Measurements from ENCODE around the gene CAPG. TPM values are rescaled to one million over a fixed set of nuclear protein-coding genes. Genes with fewer than 3 reads are reported as not detected.
A peak's percentile ranks its signal among the peaks of the same experiment; 100 is the strongest.

Gene CAPG
- total RNA-seq, 5 donors from 2014 or later (not counting 1 experiment from before 2014, with no cell fraction given), result 30.1 to 71.7 (median 41.2) TPM

- WGBS (ENCODE audit: insufficient coverage), result 70% methylated on average over 2 of the region's 3 CpGs
Observed at GRCh38 chr2:85427300-85427835, 17.2 kb upstream of the CAPG start.

GRCh38 chr2:85425588-85425987 lies 15.4 kb upstream of the CAPG start:
- Histone ChIP-seq H3K36me3 (ENCODE audit: control insufficient read depth in 2 of 2, extremely low read depth in 1 of 2, insufficient read depth in 1 of 2, low read length in 1 of 2) (no peaks in the 10 kb centered on the region), H3K27ac (ENCODE audit: low read length) (no peak overlapping the region), H3K4me1 (ENCODE audit: control insufficient read depth in 1 of 2, extremely low read depth in 1 of 2, insufficient read depth in 2 of 2, low read length in 2 of 2) (peaks cover 0 to 7% of the 10 kb centered on the region in 2 experiments), H3K9me3 (no peaks in the 10 kb centered on the region), H3K27me3 (replicated peaks in 1 of 2; ENCODE audit: control insufficient read depth in 2 of 2, extremely low read depth in 1 of 2, insufficient read depth in 2 of 2, low read length in 1 of 2) (no peaks in the 10 kb centered on the region), H3K4me3 (ENCODE audit: control insufficient read depth in 1 of 2, extremely low read depth in 1 of 2, low read length in 1 of 2) (no peak overlapping the region)
- Mint-ChIP-seq H3K4me1 (peaks cover 3 to 11% (median 6%) of the 10 kb centered on the region in 3 donors), H3K27ac (no peak overlapping the region), H3K4me3 (no peak overlapping the region), H3K36me3 (no peaks in the 10 kb centered on the region), H3K27me3 (no peaks in the 10 kb centered on the region), H3K9me3 (no peaks in the 10 kb centered on the region)
- WGBS (ENCODE audit: insufficient coverage), result 100% methylated on average over 2 of the region's 3 CpGs
- DNase-seq (no peak), ATAC-seq (replicated peaks in 1 of 4) (no peak)
- ChIA-PET CTCF (no interaction called here), POLR2A (no interaction called here)

More at GRCh38 chr2:85427300-85427835, 17.2 kb upstream of the CAPG start:
- no peak overlapping the region for H3K27ac Mint-ChIP-seq
- H3K9me3 ChIP-seq, result no peaks in the 10 kb centered on the region
- peaks cover 0 to 5% (median 2%) of the 10 kb centered on the region in 3 donors for H3K4me1 Mint-ChIP-seq
- H3K4me3 Mint-ChIP-seq, result no peak overlapping the region
- H3K4me3 ChIP-seq (ENCODE audit: control insufficient read depth in 1 of 2, extremely low read depth in 1 of 2, low read length in 1 of 2), result no peak overlapping the region
- H3K27ac ChIP-seq (ENCODE audit: low read length), result no peak overlapping the region
- CTCF ChIA-PET, result no interaction called here
- no peaks in the 10 kb centered on the region for H3K27me3 Mint-ChIP-seq
- no peaks in the 10 kb centered on the region for H3K9me3 Mint-ChIP-seq
- POLR2A ChIA-PET, result no interaction called here
- no peaks in the 10 kb centered on the region for H3K36me3 ChIP-seq (ENCODE audit: control insufficient read depth in 2 of 2, extremely low read depth in 1 of 2, insufficient read depth in 1 of 2, low read length in 1 of 2)
- no peak for DNase-seq
- H3K36me3 Mint-ChIP-seq, result no peaks in the 10 kb centered on the region
- peaks cover 0 to 2% of the 10 kb centered on the region in 2 experiments for H3K4me1 ChIP-seq (ENCODE audit: control insufficient read depth in 1 of 2, extremely low read depth in 1 of 2, insufficient read depth in 2 of 2, low read length in 2 of 2)
- ATAC-seq (replicated peaks in 1 of 4), result no peak
- no peaks in the 10 kb centered on the region for H3K27me3 ChIP-seq (replicated peaks in 1 of 2; ENCODE audit: control insufficient read depth in 2 of 2, extremely low read depth in 1 of 2, insufficient read depth in 2 of 2, low read length in 1 of 2)

- Mint-ChIP-seq H3K27me3 (no peaks in the 10 kb centered on the region), H3K4me3 (no peak overlapping the region), H3K9me3 (no peaks in the 10 kb centered on the region), H3K36me3 (no peaks in the 10 kb centered on the region), H3K4me1 (peaks cover 21 to 23% (median 22%) of the 10 kb centered on the region in 3 donors), H3K27ac (no peak overlapping the region)
- Histone ChIP-seq H3K4me3 (ENCODE audit: control insufficient read depth in 1 of 2, extremely low read depth in 1 of 2, low read length in 1 of 2) (no peak overlapping the region), H3K27ac (ENCODE audit: low read length) (no peak overlapping the region), H3K4me1 (ENCODE audit: control insufficient read depth in 1 of 2, extremely low read depth in 1 of 2, insufficient read depth in 2 of 2, low read length in 2 of 2) (peaks cover 8 to 23% of the 10 kb centered on the region in 2 experiments), H3K36me3 (ENCODE audit: control insufficient read depth in 2 of 2, extremely low read depth in 1 of 2, insufficient read depth in 1 of 2, low read length in 1 of 2) (no peaks in the 10 kb centered on the region), H3K9me3 (no peaks in the 10 kb centered on the region), H3K27me3 (replicated peaks in 1 of 2; ENCODE audit: control insufficient read depth in 2 of 2, extremely low read depth in 1 of 2, insufficient read depth in 2 of 2, low read length in 1 of 2) (no peaks in the 10 kb centered on the region)
- ATAC-seq (replicated peaks in 1 of 4) (no peak), DNase-seq (no peak)
- ChIA-PET POLR2A (no interaction called here), CTCF (interaction anchor here (0.6 to 2.4 kb wide), 4 partner anchors 127 to 229 kb away, joined by 5 to 7 read pairs (median 6); no protein-coding TSS in a partner anchor)
- WGBS (ENCODE audit: insufficient coverage), result 72% methylated on average over 3 of the region's 5 CpGs
Observed at GRCh38 chr2:85423525-85423924, 13.4 kb upstream of the CAPG start.

- POLR2A ChIA-PET, result no interaction called here
Observed at GRCh38 chr2:85422072-85422457, 11.9 kb upstream of the CAPG start.

GRCh38 chr2:85421260-85422071 lies 11.3 kb upstream of the CAPG start:
- Mint-ChIP-seq H3K36me3 (no peaks in the 10 kb centered on the region), H3K4me3 (no peak overlapping the region), H3K9me3 (no peaks in the 10 kb centered on the region), H3K27me3 (no peaks in the 10 kb centered on the region), H3K27ac (peak overlapping the region in 1 of 2 donors; percentile 86), H3K4me1 (peaks cover 20 to 27% (median 22%) of the 10 kb centered on the region in 3 donors)
- 95% methylated on average over 13 of the region's 13 CpGs for WGBS (ENCODE audit: insufficient coverage)
- no peaks in the 10 kb centered on the region for H3K9me3 ChIP-seq
- H3K27ac ChIP-seq (ENCODE audit: low read length), result no peak overlapping the region
- DNase-seq (no peak), ATAC-seq (replicated peaks in 1 of 4) (no peak)
- ChIA-PET CTCF (interaction anchor here (1.1 to 4.5 kb wide), 5 partner anchors 66 to 135 kb away, joined by 3 to 65 read pairs (median 4); partner anchors contain the start of gene ELMOD3 (in 1 of the 2)), POLR2A (no interaction called here)
- H3K4me3 ChIP-seq (ENCODE audit: control insufficient read depth in 1 of 2, extremely low read depth in 1 of 2, low read length in 1 of 2), result no peak overlapping the region
- H3K4me1 ChIP-seq (ENCODE audit: control insufficient read depth in 1 of 2, extremely low read depth in 1 of 2, insufficient read depth in 2 of 2, low read length in 2 of 2), result peaks cover 12 to 31% of the 10 kb centered on the region in 2 experiments
- H3K36me3 ChIP-seq (ENCODE audit: control insufficient read depth in 2 of 2, extremely low read depth in 1 of 2, insufficient read depth in 1 of 2, low read length in 1 of 2), result no peaks in the 10 kb centered on the region
- no peaks in the 10 kb centered on the region for H3K27me3 ChIP-seq (replicated peaks in 1 of 2; ENCODE audit: control insufficient read depth in 2 of 2, extremely low read depth in 1 of 2, insufficient read depth in 2 of 2, low read length in 1 of 2)

More at GRCh38 chr2:85422072-85422457, 11.9 kb upstream of the CAPG start:
- Mint-ChIP-seq H3K27me3 (no peaks in the 10 kb centered on the region), H3K27ac (peak overlapping the region in 1 of 2 donors; percentile 63), H3K9me3 (no peaks in the 10 kb centered on the region), H3K36me3 (no peaks in the 10 kb centered on the region), H3K4me1 (peaks cover 20 to 27% (median 22%) of the 10 kb centered on the region in 3 donors), H3K4me3 (no peak overlapping the region)
- Histone ChIP-seq H3K27ac (ENCODE audit: low read length) (no peak overlapping the region), H3K4me1 (ENCODE audit: control insufficient read depth in 1 of 2, extremely low read depth in 1 of 2, insufficient read depth in 2 of 2, low read length in 2 of 2) (peaks cover 12 to 31% of the 10 kb centered on the region in 2 experiments), H3K9me3 (no peaks in the 10 kb centered on the region), H3K36me3 (ENCODE audit: control insufficient read depth in 2 of 2, extremely low read depth in 1 of 2, insufficient read depth in 1 of 2, low read length in 1 of 2) (no peaks in the 10 kb centered on the region), H3K4me3 (ENCODE audit: control insufficient read depth in 1 of 2, extremely low read depth in 1 of 2, low read length in 1 of 2) (no peak overlapping the region), H3K27me3 (replicated peaks in 1 of 2; ENCODE audit: control insufficient read depth in 2 of 2, extremely low read depth in 1 of 2, insufficient read depth in 2 of 2, low read length in 1 of 2) (no peaks in the 10 kb centered on the region)
- ATAC-seq (replicated peaks in 1 of 4), result no peak
- no CpG with 5 or more reads among the region's 2 CpGs for WGBS (ENCODE audit: insufficient coverage)
- CTCF ChIA-PET, result interaction anchor here (1.1 to 4.5 kb wide), 4 partner anchors 114 to 134 kb away, joined by 3 to 65 read pairs (median 10); no protein-coding TSS in a partner anchor
- DNase-seq, result no peak

- H3K4me3 ChIP-seq (ENCODE audit: control insufficient read depth in 1 of 2, extremely low read depth in 1 of 2, low read length in 1 of 2), result no peak overlapping the region
- no peaks in the 10 kb centered on the region for H3K36me3 Mint-ChIP-seq
- H3K9me3 ChIP-seq, result no peaks in the 10 kb centered on the region
- H3K36me3 ChIP-seq (ENCODE audit: control insufficient read depth in 2 of 2, extremely low read depth in 1 of 2, insufficient read depth in 1 of 2, low read length in 1 of 2), result no peaks in the 10 kb centered on the region
- 38% methylated on average over 20 of the region's 22 CpGs for WGBS (ENCODE audit: insufficient coverage)
- H3K27ac ChIP-seq (ENCODE audit: low read length), result peak overlapping the region; percentile 20
- H3K27me3 Mint-ChIP-seq, result no peaks in the 10 kb centered on the region
- peak; percentile 59 to 68 (median 65) for ATAC-seq (replicated peaks in 1 of 4)
- H3K9me3 Mint-ChIP-seq, result no peaks in the 10 kb centered on the region
- peak overlapping the region; percentile 62 to 89 (median 74) for H3K4me3 Mint-ChIP-seq
- ChIA-PET POLR2A (interaction anchor here in 1 of 2 donors (0.5 to 1.6 kb wide), 2 partner anchors 119 to 129 kb away, joined by 3 to 8 read pairs; no protein-coding TSS in a partner anchor), CTCF (interaction anchor here (0.6 to 4.5 kb wide), 12 partner anchors 26 to 136 kb away, joined by 3 to 65 read pairs (median 6); partner anchors contain the start of genes ELMOD3 (in 1 of the 2) and MAT2A (in 1 of the 2))
- peaks cover 20 to 27% (median 22%) of the 10 kb centered on the region in 3 donors for H3K4me1 Mint-ChIP-seq
- no peaks in the 10 kb centered on the region for H3K27me3 ChIP-seq (replicated peaks in 1 of 2; ENCODE audit: control insufficient read depth in 2 of 2, extremely low read depth in 1 of 2, insufficient read depth in 2 of 2, low read length in 1 of 2)
- peaks cover 12 to 31% of the 10 kb centered on the region in 2 experiments for H3K4me1 ChIP-seq (ENCODE audit: control insufficient read depth in 1 of 2, extremely low read depth in 1 of 2, insufficient read depth in 2 of 2, low read length in 2 of 2)
- peak; percentile 47 to 92 (median 81) for DNase-seq
- peak overlapping the region; percentile 84 to 86 for H3K27ac Mint-ChIP-seq
Observed at GRCh38 chr2:85420536-85421259, 10.5 kb upstream of the CAPG start.
